ENCODE measurements around the gene CILP2. TPM values are rescaled to one million over a fixed set of nuclear protein-coding genes. Genes with fewer than 3 reads are reported as not detected.

CILP2 gene
- total RNA-seq, 1 experiment from 2014 or later = not detected

- in situ Hi-C loops (cut with HindIII; ENCODE audit: low pct_unique_long_range_greater_than_20kb, low sequenced_read_pairs) = no loop called here
- no peak for DNase-seq (ENCODE audit: low read depth, low spot score)
Measured at GRCh38 chr19:19549804-19550464, 11.9 kb downstream of the CILP2 start.

DNA sequence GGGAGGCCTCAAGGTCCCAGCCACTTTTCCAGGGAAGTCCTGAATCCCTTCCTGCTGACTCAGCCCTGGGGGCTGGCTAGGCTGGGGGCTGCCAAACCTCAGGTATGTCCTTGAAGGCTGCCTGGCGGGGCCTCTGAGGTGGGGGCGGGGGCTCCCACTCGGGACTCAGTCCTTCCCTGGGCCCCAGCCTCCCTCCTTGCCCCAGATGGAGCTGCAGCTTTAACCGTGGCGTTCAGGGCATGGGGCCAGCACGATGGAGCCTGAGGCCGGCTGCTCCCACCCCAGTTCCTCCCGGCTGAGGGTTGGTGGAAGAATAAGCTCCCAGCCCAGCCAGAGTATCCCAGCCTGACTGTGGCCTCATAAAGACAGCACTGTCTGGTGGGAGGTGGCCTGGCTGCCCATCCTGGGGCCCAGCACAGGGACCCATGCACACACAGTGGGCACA, 12.4 kb downstream of the CILP2 start:
- in situ Hi-C loops (cut with HindIII; ENCODE audit: low pct_unique_long_range_greater_than_20kb, low sequenced_read_pairs) = no loop called here
- DNase-seq (ENCODE audit: low read depth, low spot score) = no peak

DNA sequence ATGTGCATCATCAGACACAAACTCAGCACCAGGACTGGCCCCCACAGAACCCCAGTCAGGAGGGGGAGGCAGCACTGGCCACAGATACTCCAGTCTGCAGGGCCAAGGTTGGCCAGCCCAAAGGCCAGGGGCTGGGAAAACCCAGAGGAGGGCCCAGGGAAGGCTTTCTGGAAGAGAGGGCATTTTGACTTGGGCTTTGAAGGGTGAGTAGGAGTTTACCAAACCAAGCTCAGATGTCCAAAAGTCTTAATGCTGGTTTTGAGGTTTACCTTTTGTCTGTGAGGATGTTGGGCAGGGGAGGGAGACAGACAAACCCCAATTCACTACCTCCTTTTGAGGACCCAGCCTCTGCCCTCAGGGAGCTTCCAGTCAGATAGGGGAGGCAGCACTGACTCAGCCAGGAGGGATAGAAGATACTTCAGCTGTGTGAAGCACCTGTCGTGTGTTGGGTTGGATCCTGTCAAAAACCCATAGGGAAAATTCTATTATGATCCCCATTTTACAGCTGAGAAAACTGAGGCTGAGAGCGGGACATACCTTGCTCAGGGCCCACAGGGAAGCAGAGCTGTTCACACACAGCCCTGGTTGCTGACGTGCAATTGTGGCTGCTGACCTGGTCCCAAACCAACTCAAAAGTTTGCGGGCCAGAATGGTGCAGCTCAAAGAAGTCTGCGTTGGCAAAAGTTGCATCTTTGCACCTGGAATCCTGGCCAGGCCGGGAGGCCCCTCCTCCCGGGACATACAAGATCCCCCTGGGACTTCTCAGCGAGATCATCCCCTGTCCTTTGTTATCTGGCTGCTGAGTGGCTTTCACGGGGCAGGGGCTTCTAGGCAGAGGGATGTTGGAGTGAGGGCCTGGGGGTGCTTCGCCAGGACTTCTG, 13.1 kb downstream of the CILP2 start:
- in situ Hi-C loops (cut with HindIII; ENCODE audit: low pct_unique_long_range_greater_than_20kb, low sequenced_read_pairs) = no loop called here
- no peak for DNase-seq (ENCODE audit: low read depth, low spot score)

- in situ Hi-C loops (cut with HindIII; ENCODE audit: low pct_unique_long_range_greater_than_20kb, low sequenced_read_pairs) = no loop called here
Measured at GRCh38 chr19:19551853-19552192, 13.8 kb downstream of the CILP2 start.

DNA sequence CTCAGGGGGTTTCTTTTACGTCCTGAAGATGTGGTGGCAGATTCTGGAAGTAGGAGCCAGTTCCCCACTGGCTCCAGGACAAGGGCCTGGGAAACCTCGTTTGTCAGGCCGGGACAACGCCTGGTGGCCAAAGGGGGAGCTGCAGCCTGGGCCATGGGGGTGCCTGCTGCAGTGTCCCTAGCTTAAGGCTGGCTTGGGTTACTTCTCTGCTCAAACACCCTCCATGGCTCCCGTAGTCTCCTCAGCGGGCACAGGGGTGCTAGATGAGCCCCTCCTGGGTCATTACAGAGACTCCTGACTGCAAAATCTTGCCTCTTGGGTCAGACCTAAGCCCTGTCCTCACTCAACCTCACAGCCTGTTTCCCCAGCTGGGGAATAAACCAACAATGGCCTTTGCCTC, 14.7 kb downstream of the CILP2 start:
- in situ Hi-C loops (cut with HindIII; ENCODE audit: low pct_unique_long_range_greater_than_20kb, low sequenced_read_pairs) = no loop called here
- peak; percentile 26 for DNase-seq (ENCODE audit: low read depth, low spot score)

More at GRCh38 chr19:19551853-19552192, 13.8 kb downstream of the CILP2 start:
- no peak for DNase-seq (ENCODE audit: low read depth, low spot score)

- in situ Hi-C loops (cut with HindIII; ENCODE audit: low pct_unique_long_range_greater_than_20kb, low sequenced_read_pairs) = no loop called here
- DNase-seq (ENCODE audit: low read depth, low spot score) = no peak
Measured at GRCh38 chr19:19553670-19554069, 15.6 kb downstream of the CILP2 start.

GRCh38 chr19:19554074-19555023, 16.3 kb downstream of the CILP2 start:
- in situ Hi-C loops (cut with HindIII; ENCODE audit: low pct_unique_long_range_greater_than_20kb, low sequenced_read_pairs) = no loop called here
- DNase-seq (ENCODE audit: low read depth, low spot score) = peak; percentile 51

DNA sequence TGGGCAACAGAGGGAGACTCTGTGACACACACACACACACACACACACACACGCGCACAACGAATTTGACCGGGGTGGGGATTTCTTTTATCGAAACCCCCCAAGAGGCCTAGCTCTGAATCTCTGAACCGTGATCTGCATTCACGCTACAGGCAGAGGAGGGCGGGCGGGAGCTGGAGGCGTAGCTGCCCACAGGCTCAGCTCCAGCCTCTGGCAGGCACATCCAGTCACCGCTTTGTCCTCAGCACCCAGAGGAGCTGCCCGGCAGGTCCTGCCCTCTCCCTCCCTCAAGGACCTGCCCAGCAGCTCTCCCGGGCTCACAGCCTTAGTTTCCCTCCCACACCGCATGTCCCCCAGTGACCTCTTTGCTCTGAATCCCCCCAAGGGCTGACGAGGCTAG, 20.0 kb downstream of the CILP2 start:
- in situ Hi-C loops (cut with HindIII; ENCODE audit: low pct_unique_long_range_greater_than_20kb, low sequenced_read_pairs) = no loop called here
- no peak for DNase-seq (ENCODE audit: low read depth, low spot score)

DNA sequence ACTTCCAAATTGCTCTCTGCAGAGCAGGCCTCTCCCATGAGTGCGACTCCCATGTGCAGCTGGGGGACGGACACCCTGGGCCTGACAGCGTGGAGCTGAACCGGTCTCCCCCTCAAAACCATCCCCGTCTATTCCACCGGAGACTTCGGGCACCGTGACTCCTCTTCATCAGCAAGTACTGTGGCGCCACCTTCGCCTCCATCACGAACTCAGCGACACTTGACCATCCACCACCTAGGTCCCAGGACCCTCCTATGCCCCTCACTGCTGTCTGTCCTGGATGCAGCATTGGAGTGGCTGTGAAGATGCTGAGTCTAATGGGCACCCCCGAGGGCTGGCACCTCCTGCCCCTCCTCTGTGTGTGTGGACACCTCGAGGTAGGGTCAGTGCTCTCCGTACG, 20.6 kb downstream of the CILP2 start:
- in situ Hi-C loops (cut with HindIII; ENCODE audit: low pct_unique_long_range_greater_than_20kb, low sequenced_read_pairs) = no loop called here
- no peak for DNase-seq (ENCODE audit: low read depth, low spot score)

GRCh38 chr19:19559931-19560330, 21.9 kb downstream of the CILP2 start:
- in situ Hi-C loops (cut with HindIII; ENCODE audit: low pct_unique_long_range_greater_than_20kb, low sequenced_read_pairs) = no loop called here
- DNase-seq (ENCODE audit: low read depth, low spot score) = no peak

DNA sequence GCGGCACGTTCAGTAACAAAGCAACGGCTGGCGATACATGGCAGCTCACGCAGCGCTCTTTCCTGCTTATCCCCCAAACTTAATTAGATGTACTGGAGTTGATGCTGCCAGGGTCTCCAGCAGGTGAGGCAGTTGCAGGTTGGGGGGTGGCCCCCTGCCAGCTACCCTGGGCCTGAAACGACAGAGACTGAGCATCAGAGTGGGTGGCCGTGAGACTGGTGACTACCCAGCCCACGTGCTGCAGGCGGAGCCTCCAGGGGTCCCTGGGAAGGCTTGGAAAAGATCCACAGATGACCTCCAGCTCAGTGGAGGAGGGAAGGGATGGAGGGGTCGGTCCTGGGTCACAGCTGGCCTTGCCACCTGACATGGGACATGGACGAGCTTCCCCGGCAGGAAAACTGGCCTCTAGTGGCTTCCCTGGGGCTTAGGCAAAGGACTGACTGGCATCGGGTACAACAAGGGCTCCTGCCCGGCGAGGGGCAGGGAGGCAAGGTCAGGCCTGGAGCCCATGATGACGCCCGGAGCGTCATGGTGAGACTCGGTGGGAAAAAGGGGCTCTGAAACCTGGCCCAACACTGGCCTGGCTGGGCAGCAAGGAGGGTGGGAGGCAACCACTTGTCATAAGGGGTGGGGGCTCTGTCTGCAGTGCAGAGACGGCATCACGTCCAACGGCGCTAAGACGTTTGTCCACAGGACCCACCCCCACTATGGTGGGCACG, 24.0 kb downstream of the CILP2 start:
- in situ Hi-C loops (cut with HindIII; ENCODE audit: low pct_unique_long_range_greater_than_20kb, low sequenced_read_pairs) = no loop called here
- no peak for DNase-seq (ENCODE audit: low read depth, low spot score)

DNA sequence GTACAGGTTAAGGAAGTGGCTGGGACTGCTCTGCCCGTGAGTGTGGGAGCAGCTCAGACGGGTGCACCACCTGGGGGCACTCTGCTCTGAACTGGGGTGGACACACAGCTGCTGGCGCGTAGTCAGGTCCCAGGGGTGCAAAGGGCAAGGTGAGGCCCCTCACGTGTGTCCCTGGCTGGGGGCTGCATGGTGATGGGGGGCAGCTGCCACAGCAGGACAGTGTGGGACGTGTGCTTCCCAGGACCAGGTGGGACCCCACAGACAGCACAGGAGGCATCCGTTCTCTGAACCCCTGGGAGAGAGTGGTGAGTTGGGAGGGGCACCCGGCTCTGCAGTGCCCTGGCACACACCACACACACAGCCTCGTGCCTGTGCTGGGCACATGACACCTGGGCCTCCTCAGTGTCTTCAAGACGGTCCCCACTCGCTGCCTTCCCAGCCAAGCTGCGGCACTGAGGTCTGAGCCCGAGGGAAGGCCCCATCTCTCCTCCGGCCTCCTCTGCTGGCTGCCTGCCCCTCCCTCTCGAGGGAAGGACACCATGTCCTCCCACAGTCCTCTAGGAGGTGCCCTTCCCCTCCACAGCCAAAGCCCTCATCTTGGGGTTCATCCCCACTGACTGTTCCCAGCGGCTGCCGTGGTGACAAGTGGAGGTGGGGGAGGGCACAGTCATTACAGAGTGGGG, 24.7 kb downstream of the CILP2 start:
- DNase-seq (ENCODE audit: low read depth, low spot score) = no peak
- in situ Hi-C loops (cut with HindIII; ENCODE audit: low pct_unique_long_range_greater_than_20kb, low sequenced_read_pairs) = no loop called here

DNA sequence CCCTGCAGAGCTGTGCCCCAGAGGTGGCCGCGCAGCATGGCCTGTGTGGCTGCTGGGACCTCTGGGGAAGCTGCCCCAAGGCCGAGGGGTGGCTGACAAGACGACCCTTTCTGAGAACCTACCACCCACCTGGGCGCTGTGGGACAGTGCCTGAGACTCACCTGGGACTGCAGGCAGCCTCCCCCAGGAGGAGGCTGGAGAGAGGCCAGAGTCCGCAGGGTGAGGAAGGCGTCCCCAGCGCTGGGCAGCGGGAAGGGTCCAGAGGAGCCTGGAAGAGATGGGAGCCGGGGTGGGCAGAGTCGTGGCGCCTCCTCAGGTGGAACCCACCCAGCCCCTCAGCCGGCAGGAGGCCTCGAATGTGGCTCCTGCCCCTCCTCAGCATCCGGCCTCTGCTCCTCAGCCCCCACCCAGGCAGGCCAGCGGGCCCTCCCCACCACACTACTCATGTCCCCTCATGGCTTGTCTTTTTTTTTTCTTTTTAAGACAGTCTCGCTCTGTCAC, 25.3 kb downstream of the CILP2 start:
- no peak for DNase-seq (ENCODE audit: low read depth, low spot score)
- in situ Hi-C loops (cut with HindIII; ENCODE audit: low pct_unique_long_range_greater_than_20kb, low sequenced_read_pairs) = no loop called here

- no peak for DNase-seq (ENCODE audit: low read depth, low spot score)
- in situ Hi-C loops (cut with HindIII; ENCODE audit: low pct_unique_long_range_greater_than_20kb, low sequenced_read_pairs) = no loop called here
Measured at GRCh38 chr19:19566306-19566705, 28.2 kb downstream of the CILP2 start.

- DNase-seq (ENCODE audit: low read depth, low spot score) = no peak
- in situ Hi-C loops (cut with HindIII; ENCODE audit: low pct_unique_long_range_greater_than_20kb, low sequenced_read_pairs) = no loop called here
Measured at GRCh38 chr19:19567391-19567790, 29.3 kb downstream of the CILP2 start.

GRCh38 chr19:19568802-19569756, 31.0 kb downstream of the CILP2 start:
- in situ Hi-C loops (cut with HindIII; ENCODE audit: low pct_unique_long_range_greater_than_20kb, low sequenced_read_pairs) = no loop called here
- DNase-seq (ENCODE audit: low read depth, low spot score) = no peak
